Activated CD8-positive, alpha-beta memory T cell treated with anti-CD3 and anti-CD28 coated beads, Interleukin-2, amount 50 U/mL, for 24 hours (primary cell): Measurements from ENCODE around the gene RNF19B.
"Not testable (repeated sequence)": the region's sequence is repeated elsewhere in the genome, so short reads cannot be mapped to it uniquely, and the experiment has no call there.

Source experiments
- DNase-seq: peaks from one replicate; pipeline ENCODE4 v3.0.0-alpha.2; 2020; ENCODE audit errors: extremely low read depth

The RNF19B gene

GRCh38 chr1:32964461-32965250 lies at the start of gene RNF19B:
RNF19B (minus strand) TSS chr1:32964809; CDS start chr1:32964685, 124 bp downstream.
- peak; percentile 85 for DNase-seq

GRCh38 chr1:33013791-33014190 lies 49.2 kb upstream of the RNF19B start:
- no peak for DNase-seq

- DNase-seq, result no peak
These were observed 47.6 kb upstream of the RNF19B start for GRCh38 chr1:33012165-33012564.

GRCh38 chr1:33010932-33011731 lies 46.5 kb upstream of the RNF19B start:
- no peak for DNase-seq

- DNase-seq, result no peak
These were observed 45.0 kb upstream of the RNF19B start for GRCh38 chr1:33009561-33009960.

GRCh38 chr1:33008051-33008914 lies 43.7 kb upstream of the RNF19B start:
- no peak for DNase-seq

GRCh38 chr1:33007190-33008050 lies 42.8 kb upstream of the RNF19B start:
- no peak for DNase-seq

GRCh38 chr1:33005838-33006421 lies 41.3 kb upstream of the RNF19B start:
- DNase-seq, result no peak

- no peak for DNase-seq
These were observed 40.7 kb upstream of the RNF19B start for GRCh38 chr1:33005117-33005837.

GRCh38 chr1:33004613-33005012 lies 40.0 kb upstream of the RNF19B start:
- DNase-seq, result no peak

GRCh38 chr1:33003657-33004056 lies 39.0 kb upstream of the RNF19B start:
- DNase-seq, result no peak

GRCh38 chr1:33002006-33002405 lies 37.4 kb upstream of the RNF19B start:
- no peak for DNase-seq

- no peak for DNase-seq
These were observed 36.7 kb upstream of the RNF19B start for GRCh38 chr1:33001282-33001681.

- DNase-seq, result no peak
These were observed 35.9 kb upstream of the RNF19B start for GRCh38 chr1:33000427-33001026.

GRCh38 chr1:32998997-32999396 lies 34.4 kb upstream of the RNF19B start:
- no peak for DNase-seq

GRCh38 chr1:32998064-32998463 lies 33.5 kb upstream of the RNF19B start:
- DNase-seq, result no peak

GRCh38 chr1:32997381-32997891 lies 32.8 kb upstream of the RNF19B start:
- DNase-seq, result no peak

GRCh38 chr1:32993324-32993636 lies 28.7 kb upstream of the RNF19B start:
- not testable (repeated sequence) for DNase-seq

- peak; percentile 31 for DNase-seq
These were observed 28.1 kb upstream of the RNF19B start for GRCh38 chr1:32992489-32993323.
